Stimulated activated CD8-positive, alpha-beta memory T cell treated with anti-CD3 and anti-CD28 coated beads, Interleukin-7, amount 100 ng/mL, for 4 hours (primary cell): ENCODE measurements around the gene PROP1.
A peak's percentile ranks its signal among the peaks of the same experiment; 100 is the strongest.
"Not testable (repeated sequence)": the region's sequence is repeated elsewhere in the genome, so short reads cannot be mapped to it uniquely, and the experiment has no call there.

Source experiments
- DNase-seq, 2 donors: peaks; one replicate each; pipeline ENCODE4 v3.0.0-alpha.2; 2020; ENCODE audit warnings: low read depth in 2 of 2

PROP1 gene

GRCh38 chr5:177995691-177996595 is at the start of gene PROP1:
Gene PROP1 (minus strand): TSS chr5:177996242. CDS start chr5:177995933, 309 bp downstream.
- no peak for DNase-seq

DNA sequence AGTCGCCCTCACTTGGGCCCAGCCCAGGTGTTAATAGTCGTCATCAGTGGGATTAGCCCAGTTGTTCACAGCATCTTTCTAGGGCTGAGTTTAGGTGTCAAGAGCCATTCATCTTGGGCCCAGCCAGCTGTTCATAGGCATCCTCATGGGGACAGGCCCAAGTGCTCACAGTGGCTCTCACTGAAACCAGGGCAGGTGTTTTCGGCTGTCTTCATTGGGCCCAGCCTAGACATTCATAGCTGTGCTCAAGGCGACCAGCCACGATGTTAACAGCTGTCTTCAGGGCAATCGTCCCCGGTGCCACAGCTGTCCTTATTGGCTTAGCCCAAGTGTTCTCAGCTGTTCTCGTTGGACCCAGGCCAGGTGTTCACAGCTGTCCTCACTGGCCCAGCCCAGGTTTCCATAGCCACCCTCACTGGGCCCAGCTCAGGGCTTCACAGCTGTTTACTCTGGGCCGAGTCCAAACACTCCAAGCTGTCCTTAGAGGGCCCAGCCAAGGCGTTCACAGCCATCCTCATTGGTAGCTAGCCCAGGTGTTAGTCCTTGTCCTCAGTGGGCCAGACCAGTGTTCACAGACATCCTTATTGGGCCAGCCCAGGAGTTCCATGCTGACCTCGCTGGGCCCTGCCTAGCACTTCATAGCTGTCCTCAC is 23.5 kb upstream of the PROP1 start:
- DNase-seq, result not testable (repeated sequence)

DNA sequence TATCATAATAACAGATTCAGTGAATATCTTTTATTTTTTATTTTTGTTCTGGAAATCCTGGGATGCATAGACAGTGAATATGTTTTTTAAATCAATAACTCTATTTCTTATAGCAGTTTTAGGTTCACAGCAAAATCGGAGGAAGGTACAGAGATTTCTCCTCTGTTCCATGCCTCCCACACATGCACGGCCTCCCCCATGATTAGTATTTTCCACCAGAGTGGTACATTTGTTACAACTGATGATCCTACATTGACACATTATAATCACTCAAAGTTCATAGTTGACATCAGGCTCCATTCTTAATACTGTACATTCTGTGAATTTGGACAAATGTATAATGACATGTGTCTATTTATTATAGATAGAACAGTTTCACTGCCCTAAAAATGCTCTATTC is 16.7 kb upstream of the PROP1 start:
- not testable (repeated sequence) for DNase-seq

DNA sequence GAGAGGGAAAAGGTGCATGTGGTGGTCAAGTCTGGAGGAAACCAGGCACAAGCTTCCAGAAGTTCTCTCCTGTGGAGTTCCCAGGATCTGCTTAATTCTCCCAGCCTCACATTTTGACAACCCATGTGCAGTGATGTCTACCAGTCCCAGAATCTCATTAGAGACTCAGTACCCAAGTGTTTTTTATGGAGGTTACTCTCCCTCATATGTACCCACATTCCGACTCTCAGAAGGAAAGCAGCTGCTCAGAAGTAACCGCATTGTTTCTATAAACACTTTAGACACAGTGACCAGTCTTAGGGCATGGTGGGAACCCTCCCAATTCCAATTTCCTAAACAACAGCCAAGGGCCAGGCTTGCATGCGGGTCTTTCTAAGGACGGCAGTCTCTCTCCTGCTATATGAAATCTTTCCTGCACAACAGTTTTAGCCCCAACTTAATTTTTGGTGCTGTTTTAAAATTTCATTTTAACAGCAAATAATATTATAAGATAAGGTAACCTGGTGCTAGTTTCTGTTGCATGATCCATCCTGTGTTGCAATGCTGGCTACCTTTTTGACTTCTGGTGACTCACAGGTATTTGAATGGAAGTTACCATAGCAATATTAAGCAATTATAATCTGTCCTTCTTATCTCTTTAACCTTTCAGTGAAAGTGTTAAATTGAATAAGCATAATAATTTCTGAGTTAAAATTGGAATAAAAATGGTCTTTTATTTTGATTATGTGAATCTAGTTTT is 15.9 kb upstream of the PROP1 start:
- not testable (repeated sequence) for DNase-seq

DNA sequence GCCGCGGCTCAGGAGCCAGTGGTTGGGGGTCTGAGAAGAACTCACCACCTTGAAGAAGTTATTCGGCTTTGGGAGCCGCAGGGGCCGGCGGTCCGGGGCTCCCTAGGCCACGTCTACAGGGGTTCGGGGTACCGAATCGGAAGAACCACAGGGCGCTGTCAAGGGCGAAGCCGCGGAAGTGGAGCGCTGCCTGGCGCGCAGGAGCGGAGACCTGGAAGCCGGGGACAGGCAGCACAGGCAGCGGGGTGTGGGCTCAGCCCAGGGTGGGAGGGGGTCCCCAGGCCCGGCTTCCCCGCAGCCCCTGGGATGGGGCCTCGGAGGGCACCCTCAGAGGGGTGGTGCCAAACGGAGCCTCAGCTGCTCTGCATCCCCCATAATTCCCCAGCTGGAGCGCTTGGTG is 11.2 kb upstream of the PROP1 start:
- not testable (repeated sequence) for DNase-seq

- peak in 1 of 2 donors; percentile 39 for DNase-seq
Observed at GRCh38 chr5:178006536-178007231, 10.6 kb upstream of the PROP1 start.

- DNase-seq, result not testable (repeated sequence)
Observed at GRCh38 chr5:178006181-178006535, 10.1 kb upstream of the PROP1 start.

- no peak for DNase-seq
Observed at GRCh38 chr5:177997846-177998245, 1.8 kb upstream of the PROP1 start.

GRCh38 chr5:177997319-177997670 is 1.3 kb upstream of the PROP1 start:
- DNase-seq, result no peak

GRCh38 chr5:177996660-177997318 is 747 bp upstream of the PROP1 start:
- no peak for DNase-seq

DNA sequence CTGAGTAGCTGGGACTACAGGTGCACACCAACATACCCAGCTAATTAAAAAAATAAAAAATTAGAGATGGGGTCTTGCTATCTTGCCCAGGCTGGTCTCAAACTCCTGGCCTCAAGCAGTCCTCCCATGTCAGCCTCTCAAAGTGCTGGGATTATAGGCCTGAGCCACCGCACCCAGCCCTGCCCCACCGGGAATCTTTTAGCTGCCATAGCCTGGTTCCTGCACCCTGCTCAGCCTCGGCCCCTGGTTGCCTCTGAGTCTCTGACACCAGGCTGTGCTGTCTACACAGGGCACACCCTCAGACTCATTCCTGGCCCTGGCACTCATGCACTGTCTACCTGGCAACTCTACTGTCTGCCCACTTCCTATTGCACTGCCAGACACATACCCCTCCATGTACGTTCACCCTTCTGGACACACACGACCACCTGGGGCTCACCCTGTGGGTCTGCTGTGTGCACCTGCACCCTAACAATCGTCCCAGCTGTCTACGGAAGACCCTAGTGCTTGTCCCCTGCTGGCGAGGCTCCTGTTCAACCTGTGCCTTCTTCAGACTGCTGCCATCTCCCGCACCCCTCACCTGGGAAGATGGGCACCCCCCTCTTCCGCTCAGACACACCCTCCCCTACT is 1.4 kb downstream of the PROP1 start:
- DNase-seq, result no peak

GRCh38 chr5:177994063-177994462 is 2.0 kb downstream of the PROP1 start:
- no peak for DNase-seq

DNA sequence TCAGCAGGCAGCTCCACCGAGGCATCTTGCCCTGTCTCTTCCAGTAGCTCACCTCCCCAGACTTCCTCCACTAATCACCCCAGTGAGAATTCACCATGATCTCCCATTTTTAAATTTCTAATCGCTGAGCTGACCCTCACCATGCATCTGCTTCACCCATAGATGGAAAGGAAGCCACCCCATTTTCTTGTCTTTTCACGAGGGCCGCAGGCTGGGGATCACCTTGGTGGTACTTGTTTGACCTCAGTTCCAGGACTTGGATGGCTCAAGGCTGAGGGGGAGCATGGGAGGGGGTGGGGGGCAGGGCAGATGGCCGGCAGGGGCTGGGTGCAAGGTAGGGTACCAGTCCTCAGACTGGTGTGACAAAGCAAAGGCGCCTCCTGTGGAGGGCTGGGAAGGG is 3.6 kb downstream of the PROP1 start:
- no peak for DNase-seq

DNA sequence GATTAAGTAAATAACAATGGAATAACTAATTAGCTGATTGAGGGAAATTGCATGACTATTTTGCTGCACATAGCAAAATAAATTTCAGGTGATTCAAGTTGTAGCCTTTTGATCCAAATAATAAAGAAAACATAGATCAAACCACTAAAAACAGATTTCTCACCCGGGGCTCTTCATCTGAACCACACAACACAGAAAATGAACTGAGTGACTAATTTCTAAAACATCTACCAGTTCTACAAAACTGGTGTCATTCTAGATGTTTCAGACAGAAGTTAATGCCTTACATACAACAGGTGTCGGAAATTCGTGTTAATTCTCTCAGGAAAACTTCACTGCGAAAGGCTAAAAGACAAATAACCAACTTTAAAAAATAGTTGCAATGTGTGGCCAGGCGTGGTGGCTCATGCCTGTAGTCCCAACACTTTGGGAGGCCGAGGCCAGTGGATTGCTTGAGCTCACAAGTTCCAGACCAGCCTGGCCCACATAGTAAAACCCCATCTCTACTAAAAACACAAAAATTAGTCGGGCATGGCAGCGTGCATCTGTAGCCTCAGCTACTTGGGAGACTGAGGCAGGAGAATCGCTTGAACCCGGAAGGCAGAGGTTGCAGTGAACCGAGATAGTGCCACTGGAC is 6.9 kb downstream of the PROP1 start:
- DNase-seq, result no peak

- DNase-seq, result no peak
Observed at GRCh38 chr5:177987326-177987725, 8.7 kb downstream of the PROP1 start.

- no peak for DNase-seq
Observed at GRCh38 chr5:177985430-177986040, 10.5 kb downstream of the PROP1 start.

DNA sequence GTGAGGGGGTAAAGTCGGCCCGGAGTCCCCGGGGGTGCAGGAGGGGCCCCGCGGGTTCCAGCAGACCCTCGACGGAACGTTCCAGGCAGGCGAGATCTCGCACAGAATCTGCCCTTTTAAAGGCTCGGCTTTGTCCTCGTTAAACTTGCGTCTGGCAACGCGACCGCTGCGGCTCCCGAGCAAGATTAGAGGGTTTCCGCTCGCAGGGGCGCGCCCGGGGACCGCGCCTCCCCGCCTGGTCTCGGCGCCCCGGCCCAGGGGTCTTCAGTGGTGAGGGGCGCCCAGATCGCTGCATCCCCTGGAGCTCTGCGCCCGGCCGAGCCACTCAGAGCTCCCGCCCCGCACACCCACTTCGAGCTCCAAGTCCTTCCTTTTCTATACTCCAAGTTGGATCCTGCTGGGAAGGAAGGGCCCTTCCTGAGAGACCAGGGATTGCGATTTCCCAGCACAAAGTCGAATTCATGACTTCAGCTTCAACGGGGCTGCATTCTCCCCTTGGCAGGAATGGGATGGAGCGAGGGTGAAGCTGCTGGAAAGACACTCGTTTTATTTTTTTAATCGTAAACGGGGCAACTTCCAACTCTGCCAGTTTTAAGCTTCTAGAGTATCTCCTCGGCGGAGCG is 11.3 kb downstream of the PROP1 start:
- no peak for DNase-seq

DNA sequence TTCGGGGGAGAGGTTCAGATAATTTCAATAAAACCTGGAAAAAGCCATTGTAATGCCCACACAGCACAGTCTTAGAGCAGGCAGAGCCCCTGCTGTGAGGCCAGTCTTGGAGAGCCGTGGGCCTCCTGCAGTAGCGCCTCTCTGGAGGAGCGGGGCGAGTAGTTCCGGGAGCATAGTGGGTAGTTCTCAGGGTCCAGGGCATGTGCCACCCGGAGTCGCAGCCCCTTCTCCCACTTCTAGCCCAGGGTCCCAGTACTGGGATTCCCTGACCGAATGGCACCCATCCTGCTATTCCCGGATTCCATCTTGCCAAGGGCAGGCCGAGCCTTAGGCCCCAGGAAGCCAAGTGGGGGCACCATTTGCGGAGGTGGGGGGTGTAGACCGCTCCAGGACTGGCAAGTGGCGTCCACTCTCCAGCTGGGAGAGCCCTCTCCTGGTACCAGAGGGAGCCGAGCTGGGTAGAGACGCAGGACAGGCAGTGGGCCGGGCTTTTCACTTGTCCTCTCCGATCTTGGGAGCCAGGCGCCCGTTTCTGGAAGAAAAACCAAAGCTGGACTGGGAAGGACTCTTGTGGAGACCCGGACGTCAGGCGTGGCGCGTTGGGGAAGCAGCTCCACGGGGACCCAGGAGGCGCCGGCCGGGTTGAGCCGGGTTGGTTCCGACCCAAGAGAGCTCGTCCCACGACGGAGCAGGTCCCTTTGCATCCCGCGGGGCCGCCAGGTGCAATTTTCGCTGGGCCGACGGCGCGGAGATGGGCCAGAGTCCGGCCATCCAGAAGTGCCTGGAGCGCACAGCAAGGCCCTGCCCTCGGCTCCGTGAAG is 12.1 kb downstream of the PROP1 start:
- no peak for DNase-seq

- DNase-seq, result no peak
Observed at GRCh38 chr5:177982956-177983355, 13.1 kb downstream of the PROP1 start.
